Right atrium auricular region (tissue), 2 donors: Measurements from ENCODE around the gene PLEKHG3. TPM values are rescaled to one million over a fixed set of nuclear protein-coding genes. Genes with fewer than 3 reads are reported as not detected.
"Not testable (repeated sequence)": the region's sequence is repeated elsewhere in the genome, so short reads cannot be mapped to it uniquely, and the experiment has no call there.

Experiments
- DNase-seq: peaks from one replicate; pipeline ENCODE4 v3.0.0-alpha.2; 2019; ENCODE audit warnings: low spot score
- H3K27ac ChIP-seq, 2 donors: fragments of 200-600 bp; sonication (generic); 1 replicate in 1 of 2; 2 replicates in 1 of 2; pipeline ENCODE4 v1.5.1; 2016 to 2019
- H3K27me3 ChIP-seq, 2 donors: fragments of 200-600 bp; sonication (generic); one replicate each; pipeline versions ENCODE4 v1.5.1 to v1.6.0; 2017 to 2019
- H3K36me3 ChIP-seq: fragments of 200-600 bp; sonication (generic); one replicate; pipeline ENCODE4 v1.5.1; 2016
- H3K4me1 ChIP-seq, 2 donors: fragments of 200-600 bp; sonication (generic); one replicate each; pipeline versions ENCODE4 v1.5.1 to v1.6.0; 2017 to 2019
- H3K4me3 ChIP-seq, 2 donors: fragments of 200-600 bp; sonication (generic); 1 replicate in 1 of 2; 2 replicates in 1 of 2; pipeline ENCODE4 v1.5.1; 2017 to 2019; ENCODE audit warnings: mild to moderate bottlenecking in 1 of 2, moderate library complexity in 1 of 2
- H3K9me3 ChIP-seq, 2 donors: fragments of 200-600 bp; sonication (generic); one replicate each; pipeline ENCODE4 v1.5.1; 2019
- CTCF ChIP-seq, 2 donors: fragments of 200-600 bp; sonication (generic); IDR thresholded peaks; one replicate each; pipeline ENCODE4 v1.5.1; 2019; ENCODE audit warnings: antibody characterized with exemption in 2 of 2
- total RNA-seq, 2 donors: library from RNA; depleted of rRNA; stranded (reverse); fragments of >200 nt; gene quantifications; one replicate each; pipeline ENCODE4 v1.1.0, GENCODE V29; 2016

The PLEKHG3 gene
- total RNA-seq, result 10 to 100 TPM; 26.1 to 28.1 TPM

GRCh38 chr14:64704143-64704742 is at the start of gene PLEKHG3:
PLEKHG3 (plus strand) TSS chr14:64704424; CDS start chr14:64727632, 23,208 bp downstream.
- Histone ChIP-seq H3K9me3 (no peaks in the 10 kb centered on the region), H3K27me3 (no peaks in the 10 kb centered on the region), H3K36me3 (no peaks in the 10 kb centered on the region), H3K4me1 (peaks cover 0 to 55% of the 10 kb centered on the region in 2 donors), H3K27ac (peak within 1 kb of the TSS; percentile 86 to 88), H3K4me3 (peak within 1 kb of the TSS; percentile 62 to 69)
- TF ChIP-seq CTCF (IDR thresholded peaks at IDR 0.05), result peak in 1 of 2 donors; percentile 41
- no peak for DNase-seq

- H3K9me3 ChIP-seq, result no peaks in the 10 kb centered on the region
- DNase-seq, result no peak
- TF ChIP-seq CTCF (IDR thresholded peaks at IDR 0.05), result no peak
- no peaks in the 10 kb centered on the region for H3K27me3 ChIP-seq
- peaks cover 0 to 17% of the 10 kb centered on the region in 2 donors for H3K4me1 ChIP-seq
- no peaks in the 10 kb centered on the region for H3K36me3 ChIP-seq
- H3K4me3 ChIP-seq, result no peak overlapping the region
- peak overlapping the region in 1 of 2 donors; percentile 62 for H3K27ac ChIP-seq
These were observed 49.3 kb upstream of the PLEKHG3 start for GRCh38 chr14:64654901-64655300.

DNA sequence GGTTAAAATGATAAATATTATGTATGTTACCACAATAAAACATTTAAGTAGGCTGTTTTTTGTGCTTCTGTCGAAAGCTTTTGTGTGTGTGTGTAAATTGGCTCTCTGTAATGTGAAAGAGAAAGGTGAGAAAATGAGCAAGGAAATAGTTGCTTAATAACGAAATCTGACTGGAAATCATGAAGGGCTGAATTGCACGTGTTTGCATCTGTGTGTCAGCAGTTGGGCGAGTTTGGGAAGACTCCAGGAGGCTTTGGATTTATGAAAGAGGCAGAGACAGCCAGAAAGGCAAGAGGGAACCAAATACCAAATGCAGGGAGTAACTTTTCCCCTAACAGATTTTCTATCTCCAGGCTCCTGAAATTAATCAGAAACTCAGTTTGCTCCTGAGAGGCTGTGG is 47.2 kb upstream of the PLEKHG3 start:
- H3K4me1 ChIP-seq, result peaks cover 0 to 17% of the 10 kb centered on the region in 2 donors
- no peak for DNase-seq

GRCh38 chr14:64658201-64658600 is 46.0 kb upstream of the PLEKHG3 start:
- H3K4me3 ChIP-seq, result no peak overlapping the region
- DNase-seq, result no peak
- no peak overlapping the region for H3K27ac ChIP-seq
- no peaks in the 10 kb centered on the region for H3K27me3 ChIP-seq
- peaks cover 0 to 17% of the 10 kb centered on the region in 2 donors for H3K4me1 ChIP-seq
- no peak for TF ChIP-seq CTCF (IDR thresholded peaks at IDR 0.05)
- H3K36me3 ChIP-seq, result no peaks in the 10 kb centered on the region
- no peaks in the 10 kb centered on the region for H3K9me3 ChIP-seq

More for the DNA sequence above, 47.2 kb upstream of the PLEKHG3 start:
- no peak for TF ChIP-seq CTCF (IDR thresholded peaks at IDR 0.05)
- Histone ChIP-seq H3K27ac (no peak overlapping the region), H3K27me3 (no peaks in the 10 kb centered on the region), H3K36me3 (no peaks in the 10 kb centered on the region), H3K9me3 (no peaks in the 10 kb centered on the region), H3K4me3 (no peak overlapping the region)

DNA sequence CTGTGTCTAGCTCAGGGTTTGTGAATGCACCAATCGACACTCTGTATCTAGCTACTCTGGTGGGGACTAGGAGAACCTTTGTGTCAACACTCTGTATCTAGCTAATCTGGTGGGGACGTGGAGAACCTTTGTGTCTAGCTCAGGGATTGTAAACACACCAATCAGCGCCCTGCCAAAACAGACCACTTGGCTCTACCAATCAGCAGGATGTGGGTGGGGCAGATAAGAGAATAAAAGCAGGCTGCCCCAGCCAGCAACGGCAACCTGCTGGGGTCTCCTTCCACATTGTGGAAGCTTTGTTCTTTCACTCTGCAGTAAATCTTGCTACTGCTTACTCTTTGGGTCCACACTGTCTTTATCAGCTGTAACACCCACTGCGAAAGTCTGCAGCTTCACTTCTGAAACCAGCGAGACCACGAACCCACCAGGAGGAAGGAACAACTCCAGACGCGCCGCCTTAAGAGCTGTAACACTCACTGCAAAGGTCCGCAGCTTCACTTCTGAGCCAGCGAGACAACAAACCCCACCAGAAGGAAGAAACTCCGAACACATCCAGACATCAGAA is 45.4 kb upstream of the PLEKHG3 start:
- H3K27me3 ChIP-seq, DNase-seq: not testable (repeated sequence)

GRCh38 chr14:64659366-64659765 is 44.9 kb upstream of the PLEKHG3 start:
- peaks cover 0 to 10% of the 10 kb centered on the region in 2 donors for H3K4me1 ChIP-seq
- TF ChIP-seq CTCF (IDR thresholded peaks at IDR 0.05), result no peak
- H3K27me3 ChIP-seq, result no peaks in the 10 kb centered on the region
- H3K27ac ChIP-seq, result no peak overlapping the region
- no peak for DNase-seq
- H3K4me3 ChIP-seq, result no peak overlapping the region
- no peaks in the 10 kb centered on the region for H3K36me3 ChIP-seq
- H3K9me3 ChIP-seq, result no peaks in the 10 kb centered on the region

More for the DNA sequence above, 45.4 kb upstream of the PLEKHG3 start:
- H3K36me3 ChIP-seq, H3K4me3 ChIP-seq, H3K27ac ChIP-seq, H3K9me3 ChIP-seq: not testable (repeated sequence)
- H3K4me1 ChIP-seq, result peaks cover 0 to 16% of the 10 kb centered on the region in 2 donors
